Dedifferentiated amniotic fluid mesenchymal stem cell (primary cell): Measurements from ENCODE around the gene PTRH2.
"Not testable (repeated sequence)": the region's sequence is repeated elsewhere in the genome, so short reads cannot be mapped to it uniquely, and the experiment has no call there.

ENCODE experiments used
- DNase-seq: peaks from one replicate; pipeline ENCODE4 v3.0.0-alpha.2; 2016; ENCODE audit errors: extremely low spot score

Gene PTRH2

DNA sequence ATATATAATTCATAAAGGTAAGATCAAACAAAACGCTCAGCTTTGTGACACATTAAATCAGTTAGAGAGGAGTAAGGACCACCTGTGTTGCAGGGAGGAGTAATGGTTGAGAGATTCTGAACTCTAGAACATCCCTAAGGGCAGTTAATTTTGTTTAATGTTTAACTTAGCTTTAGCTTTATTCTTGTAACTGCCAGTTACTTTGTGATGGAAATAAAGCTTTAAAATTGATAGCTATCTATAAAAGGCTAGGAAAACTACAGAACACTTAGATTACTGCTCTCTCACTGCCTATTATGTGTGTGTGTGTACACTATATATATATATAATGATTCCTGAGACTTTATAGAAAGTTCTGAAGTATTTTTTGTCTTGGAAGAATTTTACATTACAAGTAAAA is 37.8 kb downstream of the PTRH2 start:
- no peak for DNase-seq

DNA sequence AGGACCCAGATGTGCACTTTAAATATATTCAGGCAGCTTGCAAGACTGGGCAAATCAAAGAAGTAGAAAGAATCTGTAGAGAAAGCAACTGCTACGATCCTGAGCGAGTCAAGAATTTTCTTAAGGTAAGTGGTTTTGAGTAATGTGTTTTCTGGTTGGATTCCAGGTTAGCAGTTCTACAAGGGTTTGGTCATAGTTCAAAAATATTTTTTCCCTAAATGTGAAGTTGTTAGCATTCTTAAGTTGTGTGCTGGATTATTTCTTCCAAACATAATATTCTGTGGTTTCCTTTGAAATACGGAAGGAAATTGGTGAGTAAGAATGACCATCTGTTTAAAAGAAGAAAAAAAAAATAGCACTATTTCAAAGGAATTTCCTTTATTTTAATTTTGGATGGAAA is 38.4 kb downstream of the PTRH2 start:
- peak; percentile 86 for DNase-seq

DNA sequence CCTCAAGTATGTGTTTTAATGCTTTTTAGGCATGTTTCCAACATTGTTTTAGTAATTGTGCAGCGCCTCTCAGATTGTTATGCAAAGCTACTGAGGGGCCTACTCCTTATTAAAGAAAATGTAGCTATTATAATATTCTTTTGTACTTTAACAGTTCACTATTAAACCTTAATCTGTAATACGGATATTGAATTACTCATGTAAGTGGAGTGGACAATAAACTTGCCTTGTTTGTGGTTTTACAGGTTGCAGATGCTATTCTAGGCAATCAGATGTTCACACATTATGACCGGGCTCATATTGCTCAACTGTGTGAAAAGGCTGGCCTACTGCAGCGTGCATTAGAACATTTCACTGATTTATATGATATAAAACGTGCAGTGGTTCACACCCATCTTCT is 41.0 kb downstream of the PTRH2 start:
- no peak for DNase-seq

DNA sequence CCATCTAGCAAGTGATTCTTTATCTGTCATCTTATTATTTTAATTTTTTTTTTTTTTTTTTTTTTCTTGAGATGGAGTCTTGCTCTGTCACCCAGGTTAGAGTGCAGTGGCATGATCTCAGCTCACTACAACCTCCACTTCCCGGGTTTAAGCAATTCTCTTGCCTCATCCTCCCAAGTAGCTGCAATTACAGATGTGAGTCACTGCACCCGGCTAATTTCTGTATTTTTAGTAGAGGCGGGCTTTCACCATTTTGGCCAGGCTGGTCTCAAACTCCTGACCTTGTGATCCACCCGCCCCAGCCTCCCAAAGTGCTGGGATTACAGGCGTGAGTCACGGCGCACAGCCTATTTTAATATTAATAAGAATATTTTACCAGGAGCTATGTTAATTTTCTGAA is 50.6 kb downstream of the PTRH2 start:
- DNase-seq, result not testable (repeated sequence)

DNA sequence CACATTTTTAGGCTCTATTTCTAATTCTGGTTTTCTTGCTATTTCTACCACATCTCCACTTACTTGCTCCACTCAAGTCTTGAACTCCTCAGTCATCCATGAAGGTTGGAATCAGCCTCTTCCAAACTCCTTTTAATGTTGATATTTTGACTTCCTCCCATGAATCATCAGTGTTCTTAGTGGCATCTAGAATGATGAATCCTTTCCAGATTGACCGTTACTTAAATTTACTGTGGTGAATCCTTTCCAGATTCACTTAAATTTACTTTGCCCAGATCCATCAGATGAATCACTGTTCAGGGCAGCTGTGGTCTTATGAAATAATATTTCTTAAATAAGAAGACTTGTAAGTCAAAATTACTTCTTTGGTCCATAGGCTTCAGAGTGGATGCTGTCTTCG is 55.1 kb downstream of the PTRH2 start:
- no peak for DNase-seq

DNA sequence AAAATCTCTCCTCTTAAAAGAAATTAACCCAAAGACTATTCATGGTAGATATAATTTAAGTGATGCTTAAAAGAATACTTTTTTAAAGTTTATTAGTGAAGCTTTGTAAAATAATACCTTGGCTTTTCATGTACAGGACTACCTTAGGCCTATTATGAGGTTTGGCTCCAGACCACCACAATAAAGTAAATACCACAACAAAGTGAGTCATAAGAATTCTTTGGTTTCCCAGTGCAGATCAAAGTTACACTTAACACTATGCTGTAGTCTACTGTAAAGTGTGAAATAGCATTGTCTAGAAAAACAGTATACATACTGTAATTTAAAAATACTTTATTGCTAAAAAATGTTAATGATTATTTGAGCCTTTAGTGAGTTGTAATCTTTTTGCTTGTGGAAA is 55.9 kb downstream of the PTRH2 start:
- DNase-seq, result no peak

DNA sequence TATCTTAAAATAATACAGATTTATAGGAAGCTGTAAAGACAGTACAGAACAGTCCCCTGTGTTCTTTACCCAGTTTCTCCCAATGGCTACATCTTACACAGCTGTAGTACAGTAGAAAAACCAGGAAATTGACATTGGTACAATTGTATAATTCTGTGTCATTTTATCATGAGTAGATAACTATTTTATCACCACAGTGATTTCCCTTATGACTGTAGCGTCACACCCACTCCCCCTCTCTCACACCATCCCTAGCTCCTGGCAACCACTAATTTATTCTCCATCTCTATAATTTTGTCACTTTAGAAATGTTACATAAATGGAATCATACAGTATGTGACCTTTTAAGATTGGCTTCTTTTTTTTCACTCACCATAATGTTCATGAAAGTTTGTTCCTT is 56.6 kb downstream of the PTRH2 start:
- no peak for DNase-seq

DNA sequence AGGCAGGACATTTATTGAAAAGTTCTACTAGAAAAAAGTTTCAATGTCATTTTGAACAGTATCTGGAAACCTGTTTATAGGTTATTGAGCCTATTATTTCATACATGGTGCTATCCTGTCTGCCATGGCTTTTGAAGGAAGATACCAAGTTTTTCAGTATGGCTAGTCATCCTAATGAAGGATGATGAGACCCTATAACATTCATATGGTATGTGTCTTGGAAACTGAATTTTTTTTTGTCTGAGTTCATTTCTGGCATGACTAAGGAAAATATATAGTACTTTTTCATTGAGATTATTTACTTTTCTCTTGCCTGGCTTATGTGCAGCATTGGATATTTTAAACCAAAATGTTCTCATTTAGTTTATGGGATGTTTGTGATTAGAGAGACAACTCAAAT is 57.3 kb downstream of the PTRH2 start:
- no peak for DNase-seq
